GM20431 (cell line): ENCODE data around the gene OBSCN.

Experiments used
- in situ Hi-C: fragments of 300-500 bp; cut with MseI, MboI; formaldehyde crosslinking; loops from one replicate; pipeline ENCODE4 v1.15.0; 2020; ENCODE audit warnings: low sequenced_read_pairs; ENCODE audit not compliant: unreplicated experiment

Gene OBSCN, protein sequence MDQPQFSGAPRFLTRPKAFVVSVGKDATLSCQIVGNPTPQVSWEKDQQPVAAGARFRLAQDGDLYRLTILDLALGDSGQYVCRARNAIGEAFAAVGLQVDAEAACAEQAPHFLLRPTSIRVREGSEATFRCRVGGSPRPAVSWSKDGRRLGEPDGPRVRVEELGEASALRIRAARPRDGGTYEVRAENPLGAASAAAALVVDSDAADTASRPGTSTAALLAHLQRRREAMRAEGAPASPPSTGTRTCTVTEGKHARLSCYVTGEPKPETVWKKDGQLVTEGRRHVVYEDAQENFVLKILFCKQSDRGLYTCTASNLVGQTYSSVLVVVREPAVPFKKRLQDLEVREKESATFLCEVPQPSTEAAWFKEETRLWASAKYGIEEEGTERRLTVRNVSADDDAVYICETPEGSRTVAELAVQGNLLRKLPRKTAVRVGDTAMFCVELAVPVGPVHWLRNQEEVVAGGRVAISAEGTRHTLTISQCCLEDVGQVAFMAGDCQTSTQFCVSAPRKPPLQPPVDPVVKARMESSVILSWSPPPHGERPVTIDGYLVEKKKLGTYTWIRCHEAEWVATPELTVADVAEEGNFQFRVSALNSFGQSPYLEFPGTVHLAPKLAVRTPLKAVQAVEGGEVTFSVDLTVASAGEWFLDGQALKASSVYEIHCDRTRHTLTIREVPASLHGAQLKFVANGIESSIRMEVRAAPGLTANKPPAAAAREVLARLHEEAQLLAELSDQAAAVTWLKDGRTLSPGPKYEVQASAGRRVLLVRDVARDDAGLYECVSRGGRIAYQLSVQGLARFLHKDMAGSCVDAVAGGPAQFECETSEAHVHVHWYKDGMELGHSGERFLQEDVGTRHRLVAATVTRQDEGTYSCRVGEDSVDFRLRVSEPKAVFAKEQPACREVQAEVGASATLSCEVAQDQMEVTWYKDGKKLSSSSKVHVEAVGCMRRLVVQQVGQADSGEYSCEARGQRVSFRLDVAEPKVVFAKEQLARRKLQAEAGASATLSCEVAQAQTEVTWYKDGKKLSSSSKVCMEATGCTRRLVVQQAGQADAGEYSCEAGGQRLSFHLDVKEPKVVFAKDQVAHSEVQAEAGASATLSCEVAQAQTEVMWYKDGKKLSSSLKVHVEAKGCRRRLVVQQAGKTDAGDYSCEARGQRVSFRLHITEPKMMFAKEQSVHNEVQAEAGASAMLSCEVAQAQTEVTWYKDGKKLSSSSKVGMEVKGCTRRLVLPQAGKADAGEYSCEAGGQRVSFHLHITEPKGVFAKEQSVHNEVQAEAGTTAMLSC (N-terminal part only)

DNA sequence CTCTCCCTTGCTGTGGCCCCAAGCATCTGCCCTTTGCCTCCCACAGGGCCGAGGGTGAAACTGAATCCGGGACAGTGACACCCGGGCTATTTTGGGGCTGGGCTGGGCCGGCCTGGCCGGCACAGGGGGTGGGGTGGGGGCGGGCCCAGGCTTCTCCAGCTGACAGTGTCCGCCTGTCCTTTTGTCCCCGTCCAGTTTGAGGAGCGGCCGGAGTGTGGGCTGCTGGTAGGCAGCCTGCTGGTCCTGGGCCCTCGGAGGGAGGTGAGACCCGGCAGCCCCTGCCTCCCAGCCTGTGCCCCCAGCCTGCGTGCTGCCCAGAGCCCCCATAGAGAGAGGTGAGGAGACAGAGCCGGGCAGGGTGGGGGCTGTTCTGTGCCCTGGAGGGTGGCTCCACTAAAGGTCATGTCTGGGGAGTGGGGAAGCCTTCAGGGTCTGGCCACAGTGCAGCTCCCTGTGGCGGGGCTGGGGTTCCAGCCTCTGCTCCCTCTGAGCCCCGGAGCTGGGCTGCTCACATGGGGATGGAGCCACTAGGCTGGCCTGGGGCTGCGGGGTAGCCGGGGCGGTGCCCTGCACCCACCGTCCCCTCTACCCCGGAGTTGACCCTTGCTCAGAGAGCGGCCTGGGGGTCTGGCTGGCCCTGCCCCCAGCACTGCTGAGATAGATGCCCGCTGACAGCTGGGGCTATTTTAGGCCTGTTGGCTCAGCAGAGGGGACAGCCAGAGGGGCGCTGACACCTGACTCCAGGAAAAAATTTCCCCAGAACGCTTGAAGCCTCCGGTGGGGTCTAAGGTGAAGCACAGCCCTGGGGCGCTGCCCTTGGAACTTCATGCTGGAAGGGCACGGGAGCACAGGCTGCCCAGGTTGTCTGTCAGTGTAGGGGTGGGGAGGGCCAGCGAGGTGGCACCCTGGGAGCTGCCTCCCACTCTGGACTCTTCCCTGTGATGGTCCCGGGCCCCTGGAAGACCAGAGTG lies at the start of gene OBSCN:
Gene OBSCN (plus strand): TSS at position 194 of the 971 bp plus-strand sequence. CDS start 3,740 bp downstream, outside the sequence.
- in situ Hi-C loops = no loop called here

DNA sequence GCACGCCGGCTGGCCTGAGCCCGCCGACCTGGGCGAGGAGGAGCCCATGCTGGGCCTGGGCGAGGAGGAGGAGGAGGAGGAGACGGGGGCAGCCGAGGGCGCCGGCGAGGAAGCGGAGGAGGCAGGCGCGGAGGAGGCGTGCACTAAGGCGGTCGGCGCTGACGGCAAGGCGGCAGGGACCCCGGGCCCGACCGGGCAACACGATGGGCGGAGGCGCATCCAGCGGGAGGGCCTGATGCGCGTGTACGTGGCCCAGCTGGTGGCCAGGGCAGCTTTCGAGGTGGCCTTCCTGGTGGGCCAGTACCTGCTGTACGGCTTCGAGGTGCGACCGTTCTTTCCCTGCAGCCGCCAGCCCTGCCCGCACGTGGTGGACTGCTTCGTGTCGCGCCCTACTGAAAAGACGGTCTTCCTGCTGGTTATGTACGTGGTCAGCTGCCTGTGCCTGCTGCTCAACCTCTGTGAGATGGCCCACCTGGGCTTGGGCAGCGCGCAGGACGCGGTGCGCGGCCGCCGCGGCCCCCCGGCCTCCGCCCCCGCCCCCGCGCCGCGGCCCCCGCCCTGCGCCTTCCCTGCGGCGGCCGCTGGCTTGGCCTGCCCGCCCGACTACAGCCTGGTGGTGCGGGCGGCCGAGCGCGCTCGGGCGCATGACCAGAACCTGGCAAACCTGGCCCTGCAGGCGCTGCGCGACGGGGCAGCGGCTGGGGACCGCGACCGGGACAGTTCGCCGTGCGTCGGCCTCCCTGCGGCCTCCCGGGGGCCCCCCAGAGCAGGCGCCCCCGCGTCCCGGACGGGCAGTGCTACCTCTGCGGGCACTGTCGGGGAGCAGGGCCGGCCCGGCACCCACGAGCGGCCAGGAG lies 49.5 kb upstream of the OBSCN start:
- in situ Hi-C loops = no loop called here

DNA sequence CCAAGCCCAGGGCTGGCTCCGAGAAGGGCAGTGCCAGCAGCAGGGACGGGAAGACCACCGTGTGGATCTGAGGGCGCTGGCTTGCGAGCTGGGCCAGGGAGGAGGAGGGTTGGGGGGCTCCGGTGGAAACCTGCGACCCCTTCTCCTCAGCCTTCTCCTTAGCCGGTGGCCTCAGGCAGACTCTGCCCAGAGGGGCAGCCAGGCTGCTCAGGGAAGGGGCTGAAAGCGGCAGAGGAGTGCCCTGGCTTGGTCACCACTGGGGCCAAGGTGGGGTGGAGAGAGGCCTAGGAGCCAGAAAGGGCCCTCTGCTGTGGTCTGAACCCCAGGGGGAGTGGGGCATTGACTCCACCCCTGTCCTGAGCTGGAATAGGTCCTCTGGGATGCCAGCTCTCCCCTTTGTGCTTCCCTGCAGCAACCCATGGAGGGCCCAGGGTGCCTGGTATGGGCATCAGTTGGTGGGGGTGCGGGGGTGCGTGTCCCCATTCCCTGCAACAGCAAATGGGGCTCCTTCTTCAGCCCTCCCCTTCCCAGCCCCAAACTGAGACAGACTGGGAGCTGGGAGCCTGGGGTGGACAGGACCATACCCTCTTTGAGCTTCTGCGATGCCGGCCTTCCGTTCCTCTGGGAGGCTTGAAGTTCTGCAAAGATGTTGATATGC lies 48.7 kb upstream of the OBSCN start:
- in situ Hi-C loops = no loop called here

DNA sequence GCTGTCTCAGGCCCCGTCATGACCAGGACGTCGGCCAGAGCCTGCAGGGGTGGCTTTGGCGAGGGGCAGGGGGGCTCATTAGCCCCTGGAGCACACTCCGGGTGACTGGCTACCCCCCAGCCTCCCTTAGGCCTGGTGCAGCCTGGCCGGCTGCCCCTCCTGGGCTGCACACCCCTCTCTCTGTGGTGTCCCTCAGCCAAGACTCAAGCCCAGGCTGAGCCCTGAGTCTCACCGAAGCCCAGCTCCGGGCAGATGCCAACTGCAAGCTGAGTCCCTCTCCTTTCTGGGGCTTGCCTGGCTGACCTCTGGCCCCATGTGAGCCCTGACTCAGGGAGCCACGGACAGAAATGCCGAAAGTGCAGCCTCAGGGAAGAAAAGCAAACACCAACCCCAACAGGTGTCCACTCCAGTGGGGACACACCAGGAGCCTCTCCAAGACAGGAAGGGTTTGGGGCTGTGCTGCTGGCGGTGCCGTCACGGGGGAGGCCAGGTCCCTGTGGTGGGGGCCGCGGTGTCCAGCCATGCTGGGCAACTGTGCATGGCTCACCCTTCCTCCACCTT lies 47.6 kb upstream of the OBSCN start:
- in situ Hi-C loops = no loop called here

DNA sequence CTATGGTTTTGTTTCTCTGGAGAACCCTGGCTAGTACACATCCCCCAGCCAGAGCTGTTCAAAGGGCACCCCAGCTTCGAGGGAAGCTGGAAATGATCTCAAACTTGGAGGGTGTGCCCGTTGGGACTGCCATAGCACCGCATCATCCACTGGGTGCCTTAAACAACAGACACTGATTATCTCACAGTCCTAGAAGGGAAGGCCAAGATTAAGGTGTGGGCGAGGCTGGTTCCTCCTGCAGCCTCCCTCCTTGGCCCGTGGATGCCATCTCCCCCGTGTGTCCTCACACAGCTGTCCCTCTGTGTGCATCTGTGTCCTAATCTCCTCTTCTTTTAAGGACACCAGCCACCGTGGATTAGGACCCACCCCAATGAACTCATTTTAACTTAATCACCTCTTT lies 46.5 kb upstream of the OBSCN start:
- in situ Hi-C loops = no loop called here

DNA sequence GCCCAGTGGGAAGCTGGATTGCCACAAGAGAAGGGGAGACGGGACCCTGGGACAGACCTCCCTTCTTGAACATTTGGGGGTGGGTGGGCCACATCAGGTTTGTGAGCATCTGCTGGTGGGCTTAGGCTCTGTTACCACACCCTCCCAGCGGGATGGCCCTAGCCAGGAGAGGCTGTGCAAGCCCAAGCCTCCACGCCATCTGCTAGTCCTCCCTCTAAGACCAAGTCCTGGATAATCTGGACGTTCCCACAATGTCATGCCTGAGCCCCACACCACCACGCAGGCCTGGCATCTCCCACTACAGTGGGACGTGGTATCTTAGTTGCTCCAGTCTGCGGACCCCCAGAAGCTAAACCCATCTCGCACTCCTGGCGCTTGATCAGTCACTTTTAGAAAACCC lies 46.0 kb upstream of the OBSCN start:
- in situ Hi-C loops = no loop called here

DNA sequence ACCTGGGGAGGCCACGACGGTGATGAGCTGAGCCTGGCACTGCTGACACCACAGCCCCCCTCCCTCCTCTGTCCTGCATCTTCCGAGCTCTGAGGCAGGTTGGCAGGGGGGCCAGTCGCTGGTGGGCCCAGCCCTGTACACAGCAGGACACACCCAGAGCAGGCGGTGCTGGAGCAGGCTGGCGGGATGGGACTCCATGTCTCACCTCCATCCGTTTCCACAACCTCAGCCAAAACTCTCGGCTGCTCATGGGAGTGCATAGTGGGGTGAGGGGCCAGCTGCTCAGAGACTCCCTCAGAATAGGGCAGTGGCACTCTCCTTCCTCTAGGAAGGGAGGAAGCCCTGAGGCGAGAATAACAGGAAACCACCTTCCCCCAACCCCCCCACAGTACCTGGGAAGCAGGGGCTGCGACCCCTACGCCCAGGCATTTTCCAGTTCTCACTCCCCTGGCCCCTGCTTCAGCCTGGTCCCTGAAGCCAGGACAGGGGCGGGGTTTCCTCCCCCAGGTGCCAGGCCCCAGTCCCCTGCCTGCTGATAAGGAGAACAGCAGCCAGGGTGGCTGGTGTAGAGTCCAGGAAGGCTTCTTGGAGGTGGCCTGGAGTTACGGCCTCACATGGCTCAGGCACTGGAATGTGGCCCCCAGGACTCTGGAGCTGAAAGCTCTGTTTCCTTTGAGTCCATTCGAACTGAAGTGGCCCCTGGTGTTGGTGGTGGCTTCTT lies 45.4 kb upstream of the OBSCN start:
- in situ Hi-C loops = no loop called here

DNA sequence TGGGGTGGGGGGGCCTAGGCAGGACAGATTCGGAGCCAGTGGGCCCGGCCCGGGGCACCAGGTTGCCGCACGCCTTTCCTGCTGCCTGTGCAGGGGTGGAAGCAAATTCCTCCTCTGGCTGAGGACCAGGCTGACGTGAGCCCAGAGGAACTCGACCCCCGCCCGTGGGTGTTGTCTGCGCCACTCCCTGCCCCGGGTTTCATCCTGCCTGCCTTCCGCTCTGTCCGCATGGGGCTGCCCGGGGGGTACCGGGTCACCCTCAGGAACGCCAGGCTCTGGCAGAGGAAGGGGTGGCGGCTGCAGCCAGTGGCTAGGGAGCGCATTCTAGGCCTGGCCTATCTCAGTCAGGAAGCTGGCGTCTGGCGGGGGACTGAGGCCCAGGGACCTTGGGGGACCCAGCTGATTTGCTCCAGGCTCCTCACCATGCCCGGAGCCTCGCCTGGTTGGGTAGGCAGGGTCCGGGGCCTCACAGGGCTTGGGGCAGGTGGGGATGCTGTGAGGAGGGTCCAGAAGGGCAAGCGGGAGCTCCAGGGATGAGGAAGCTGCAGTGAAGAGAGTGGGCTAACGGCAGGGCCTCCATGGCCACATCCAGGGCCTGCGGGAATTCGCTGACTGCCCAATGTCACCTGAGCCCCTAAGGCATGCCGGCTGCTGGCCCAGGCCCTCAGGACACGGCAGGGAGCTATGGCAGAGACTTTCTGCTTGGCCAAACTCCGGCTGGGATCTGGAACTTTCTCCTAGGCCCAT lies 44.7 kb upstream of the OBSCN start:
- in situ Hi-C loops = no loop called here

DNA sequence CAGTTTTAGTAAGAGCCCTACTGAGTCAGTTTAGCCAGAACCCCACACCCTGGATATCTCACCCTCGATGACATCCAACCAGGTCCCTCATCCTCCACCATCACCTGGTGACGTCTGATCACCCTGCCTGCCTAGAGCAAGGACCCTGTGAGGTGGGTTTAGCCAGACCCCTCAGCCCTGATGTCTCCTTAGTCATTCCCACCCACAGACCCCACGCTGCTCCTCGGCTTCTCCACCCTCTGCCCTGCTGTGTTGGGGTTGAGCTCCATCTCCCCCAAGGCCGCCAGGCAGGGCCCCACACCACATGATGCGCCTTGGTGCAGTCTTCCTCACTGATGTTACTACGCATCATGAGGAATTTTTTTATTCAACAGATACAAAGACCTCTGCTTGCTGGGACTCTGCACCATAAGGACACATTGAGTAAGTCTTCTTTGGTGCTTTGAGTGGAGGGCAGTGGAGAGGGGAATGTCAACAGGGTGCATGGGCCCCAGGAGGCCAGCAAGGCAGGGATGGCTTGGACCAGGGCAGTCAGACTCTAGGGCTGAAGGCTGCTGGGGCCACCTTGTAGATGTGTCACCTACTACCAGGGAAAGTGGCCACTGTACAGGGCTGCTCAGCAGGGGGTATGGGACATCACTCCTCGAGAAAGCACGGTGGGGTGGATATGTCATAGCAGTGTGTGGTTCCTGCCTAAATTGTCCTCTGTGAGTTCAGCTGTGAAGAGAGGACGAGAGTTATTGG lies 43.9 kb upstream of the OBSCN start:
- in situ Hi-C loops = no loop called here

DNA sequence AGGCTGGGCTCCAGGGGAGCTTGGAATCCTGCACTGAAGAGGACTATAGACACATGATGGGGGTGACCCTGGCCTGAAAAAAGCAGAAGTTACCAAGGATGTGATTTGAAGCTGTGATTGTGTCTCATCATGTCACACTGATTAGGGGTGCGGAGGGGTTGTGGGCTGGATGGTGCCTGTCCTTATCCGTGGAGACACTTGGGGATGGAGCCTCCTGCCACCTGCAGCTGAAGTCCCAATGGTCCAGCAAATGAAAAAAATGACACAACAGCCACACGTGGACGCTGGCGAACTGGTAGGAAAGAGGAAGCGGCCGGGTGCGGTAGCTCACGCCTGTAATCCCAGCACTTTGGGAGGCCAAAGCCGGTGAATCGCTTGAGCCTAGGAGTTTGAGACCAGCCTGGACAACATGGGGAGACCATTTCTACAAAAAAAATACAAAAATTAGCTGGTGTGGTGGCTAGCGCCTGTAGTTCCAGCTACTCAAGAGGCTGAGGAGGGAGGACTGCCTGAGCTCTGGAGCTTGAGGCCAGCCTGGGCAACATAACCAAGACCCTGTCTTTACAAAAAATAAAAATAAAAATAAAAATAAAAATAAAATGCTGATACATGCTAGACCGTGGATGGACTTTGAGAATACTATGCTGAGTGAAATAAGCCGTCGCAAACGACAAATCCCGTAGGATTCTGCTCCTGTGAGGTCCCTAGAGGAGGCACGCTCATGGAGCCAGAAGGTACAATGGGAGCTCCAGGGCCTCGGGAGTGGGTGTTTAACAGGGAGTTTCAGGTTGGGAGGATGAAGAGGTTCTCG lies 43.1 kb upstream of the OBSCN start:
- in situ Hi-C loops = no loop called here

DNA sequence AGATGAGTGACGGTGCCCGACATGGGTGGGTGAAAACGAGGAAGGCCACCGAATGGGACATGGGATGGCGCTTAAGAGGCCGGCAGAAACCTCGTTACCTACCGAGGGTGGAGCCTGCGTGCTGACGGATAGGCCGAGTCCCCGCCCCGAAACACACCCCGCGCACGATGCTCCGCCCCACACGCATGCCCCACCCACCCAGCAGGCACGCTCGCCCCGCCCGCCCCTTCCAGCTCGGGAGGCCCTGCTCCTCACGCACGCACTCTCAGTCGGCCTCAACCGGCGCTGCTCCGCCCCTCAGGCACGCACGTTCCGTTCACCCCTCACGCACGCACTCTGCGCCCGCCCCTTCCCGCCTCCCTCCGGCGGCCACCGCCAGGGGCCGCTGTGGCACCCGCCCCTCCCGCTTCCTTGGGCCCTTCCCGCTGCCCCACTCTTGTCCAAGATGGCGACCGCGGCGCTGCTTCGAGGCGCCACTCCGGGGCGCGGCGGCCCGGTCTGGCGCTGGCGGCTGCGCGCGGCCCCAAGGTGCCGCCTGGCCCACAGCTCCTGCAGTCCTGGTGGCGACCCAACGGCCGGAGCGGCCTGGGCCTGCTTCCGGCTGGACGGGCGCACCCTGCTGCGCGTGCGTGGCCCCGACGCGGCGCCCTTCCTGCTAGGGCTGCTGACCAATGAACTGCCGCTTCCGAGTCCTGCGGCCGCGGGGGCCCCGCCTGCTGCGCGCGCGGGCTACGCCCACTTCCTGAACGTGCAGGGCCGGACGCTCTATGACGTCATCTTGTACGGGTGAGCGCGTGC lies 42.3 kb upstream of the OBSCN start, which contains the start of gene IBA57:
Gene IBA57 (plus strand): TSS at position 433 of the 798 bp plus-strand sequence. CDS start 13 bp downstream, at position 446.
- in situ Hi-C loops = no loop called here

DNA sequence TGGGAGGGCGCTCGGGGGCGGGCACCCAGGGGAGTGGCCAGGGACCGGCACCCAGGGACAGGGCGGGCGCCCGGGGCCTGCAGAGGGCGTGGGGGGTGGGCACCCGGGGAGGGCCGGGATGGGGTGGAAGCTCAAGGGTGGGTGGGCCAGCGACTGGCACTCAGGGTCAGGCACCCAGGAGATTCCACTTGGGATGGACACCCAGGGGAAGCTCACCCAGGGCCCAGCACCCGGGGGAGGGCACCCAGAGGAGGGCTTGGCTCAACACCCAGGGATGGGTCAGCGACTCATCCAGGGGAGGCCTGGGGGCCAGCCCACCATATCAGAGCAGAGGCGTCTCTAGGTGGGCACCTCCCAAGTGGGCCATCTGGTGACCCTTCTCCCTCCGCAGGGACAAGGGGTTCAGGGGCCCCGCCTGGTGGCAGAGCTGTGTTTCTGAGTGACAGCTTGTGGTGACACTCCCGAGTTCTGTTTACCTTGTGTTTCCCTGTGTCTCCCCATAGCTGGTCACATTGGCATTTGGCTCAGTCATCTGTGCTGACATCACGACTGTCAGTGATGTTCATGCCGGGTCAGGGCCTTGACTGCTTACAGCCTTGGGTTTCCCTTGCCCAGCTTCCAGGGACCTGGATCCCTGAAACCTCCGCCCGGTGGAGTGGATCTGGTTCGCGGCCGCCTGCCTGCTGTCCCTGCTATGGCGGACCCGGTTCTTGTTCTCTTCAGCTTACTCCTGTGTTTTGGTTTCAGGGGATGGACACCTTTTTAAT lies 41.5 kb upstream of the OBSCN start:
- in situ Hi-C loops = no loop called here
